ENCODE results near the gene HSD17B14.

HSD17B14 gene

GRCh38 chr19:48859711-48860572, 23.7 kb upstream of the HSD17B14 start:
- Histone ChIP-seq H3K27ac (replicated peaks) (no peak overlapping the region), H3K27me3 (ENCODE audit: insufficient read depth, poor library complexity, severe bottlenecking) (no peaks in the 10 kb centered on the region), H3K4me3 (replicated peaks; ENCODE audit: insufficient read depth, low read length) (no peak overlapping the region)
- no peak for TF ChIP-seq CTCF (IDR thresholded peaks at IDR 0.05; ENCODE audit: insufficient read depth, low read length)
- no peak for TF ChIP-seq GABPA (IDR thresholded peaks at IDR 0.05; ENCODE audit: low read depth)
- no peak for TF ChIP-seq SPI1 (IDR thresholded peaks at IDR 0.05; ENCODE audit: borderline replicate concordance, low read depth)
- no peak for TF ChIP-seq REST (IDR thresholded peaks at IDR 0.05; ENCODE audit: insufficient replicate concordance, low read depth)
- TF ChIP-seq POLR2AphosphoS5 (IDR thresholded peaks at IDR 0.05; ENCODE audit: low read depth) = no peak
- DNase-seq (ENCODE audit: low read depth in 1 of 2, low spot score in 1 of 2) = no peak

GRCh38 chr19:48858984-48859710, 22.9 kb upstream of the HSD17B14 start:
- no peak overlapping the region for H3K4me3 ChIP-seq (replicated peaks; ENCODE audit: insufficient read depth, low read length)
- no peak for TF ChIP-seq POLR2AphosphoS5 (IDR thresholded peaks at IDR 0.05; ENCODE audit: low read depth)
- TF ChIP-seq CTCF (IDR thresholded peaks at IDR 0.05; ENCODE audit: insufficient read depth, low read length) = no peak
- TF ChIP-seq SPI1 (IDR thresholded peaks at IDR 0.05; ENCODE audit: borderline replicate concordance, low read depth) = no peak
- no peak for TF ChIP-seq GABPA (IDR thresholded peaks at IDR 0.05; ENCODE audit: low read depth)
- TF ChIP-seq REST (IDR thresholded peaks at IDR 0.05; ENCODE audit: insufficient replicate concordance, low read depth) = no peak
- no peak overlapping the region for H3K27ac ChIP-seq (replicated peaks)
- H3K27me3 ChIP-seq (ENCODE audit: insufficient read depth, poor library complexity, severe bottlenecking) = no peaks in the 10 kb centered on the region
- peak in 1 of 2 experiments; percentile 47 for DNase-seq (ENCODE audit: low read depth in 1 of 2, low spot score in 1 of 2)

GRCh38 chr19:48856921-48857320, 20.6 kb upstream of the HSD17B14 start:
- DNase-seq (ENCODE audit: low read depth in 1 of 2, low spot score in 1 of 2) = no peak
- H3K27me3 ChIP-seq (ENCODE audit: insufficient read depth, poor library complexity, severe bottlenecking) = no peaks in the 10 kb centered on the region
- TF ChIP-seq CTCF (IDR thresholded peaks at IDR 0.05; ENCODE audit: insufficient read depth, low read length) = no peak
- no peak overlapping the region for H3K4me3 ChIP-seq (replicated peaks; ENCODE audit: insufficient read depth, low read length)
- no peak overlapping the region for H3K27ac ChIP-seq (replicated peaks)

All from HL-60 (cell line).